Esophagus squamous epithelium (tissue), 4 donors: ENCODE measurements around the gene PHC2.

Experiments
- CTCF ChIP-seq, 6 experiments: fragments of 450-650 bp in 4 of 6; fragments of 200-600 bp in 2 of 6; sonication (generic) in 2 of 6; IDR thresholded peaks; one replicate each; pipeline ENCODE4 v1.5.1; 2016 to 2019; ENCODE audit warnings: antibody characterized with exemption in 6 of 6, mild to moderate bottlenecking in 4 of 6, moderate library complexity in 4 of 6
- POLR2A ChIP-seq, 4 donors: fragments of 450-650 bp; IDR thresholded peaks; one replicate each; pipeline ENCODE4 v1.6.1; 2017; ENCODE audit warnings: antibody characterized with exemption in 4 of 4, mild to moderate bottlenecking in 4 of 4, moderate library complexity in 3 of 4

- no peak for TF ChIP-seq CTCF (IDR thresholded peaks at IDR 0.05)
- TF ChIP-seq POLR2A (IDR thresholded peaks at IDR 0.05), result no peak
Measured at GRCh38 chr1:33331444-33332356, 99.2 kb downstream of the PHC2 start.
